GM12873 (cell line): ENCODE results near the gene CASP4.

ENCODE experiments used
- CTCF ChIP-seq: IDR thresholded peaks from 2 replicates; pipeline ENCODE4 v1.5.1; 2012; ENCODE audit warnings: low read depth, mild to moderate bottlenecking, moderate library complexity, low read length, control low read depth; ENCODE audit not compliant: insufficient read depth; ENCODE audit errors: missing control alignments

Gene CASP4

GRCh38 chr11:104968355-104968855 is at the start of gene CASP4:
Gene CASP4 (minus strand): TSS chr11:104968574. CDS start chr11:104968525, 49 bp downstream.
- TF ChIP-seq CTCF, result no peak

- no peak for TF ChIP-seq CTCF
Observed at GRCh38 chr11:105007463-105007862, 39.1 kb upstream of the CASP4 start.

- TF ChIP-seq CTCF, result no peak
Observed at GRCh38 chr11:105005451-105005845, 37.1 kb upstream of the CASP4 start.

GRCh38 chr11:105004021-105004420 is 35.6 kb upstream of the CASP4 start:
- no peak for TF ChIP-seq CTCF

- TF ChIP-seq CTCF, result no peak
Observed at GRCh38 chr11:105003151-105003550, 34.8 kb upstream of the CASP4 start.

- TF ChIP-seq CTCF, result peak; percentile 96
Observed at GRCh38 chr11:105000797-105001196, 32.4 kb upstream of the CASP4 start.

- TF ChIP-seq CTCF, result peak; percentile 42
Observed at GRCh38 chr11:105000167-105000566, 31.8 kb upstream of the CASP4 start.
